Heart left ventricle (tissue), 16 donors: ENCODE data around the gene ZMIZ1. TPM values are rescaled to one million over a fixed set of nuclear protein-coding genes. Genes with fewer than 3 reads are reported as not detected.
A peak's percentile ranks its signal among the peaks of the same experiment; 100 is the strongest.

ENCODE experiments used
- ATAC-seq, 4 donors: fragments of 200-7000 bp; cut with Tn5 transposase; one replicate each; pipeline ENCODE4 v1.9.1; 2020 to 2022; ENCODE audit warnings: moderate library complexity in 4 of 4, mild to moderate bottlenecking in 3 of 4, moderate number of reproducible peaks in 1 of 4
- DNase-seq, 5 donors: peaks; one replicate each; pipeline ENCODE4 v3.0.0-alpha.2; 2020
- H3K27ac ChIP-seq, 12 donors: fragments of 200-600 bp; sonication (generic) in 4 of 12; one replicate each; pipeline versions ENCODE4 v1.5.0 to v1.8.0; 2016 to 2022; ENCODE audit warnings: mild to moderate bottlenecking in 2 of 12
- H3K27me3 ChIP-seq, 9 donors: fragments of 200-600 bp; sonication (generic) in 2 of 9; one replicate each; pipeline versions ENCODE4 v1.5.1 to v1.8.0; 2016 to 2022; ENCODE audit warnings: mild to moderate bottlenecking in 3 of 9
- H3K36me3 ChIP-seq, 9 donors: fragments of 200-600 bp; sonication (generic) in 2 of 9; one replicate each; pipeline versions ENCODE4 v1.5.0 to v1.8.0; 2018 to 2022; ENCODE audit warnings: mild to moderate bottlenecking in 2 of 9
- H3K4me1 ChIP-seq, 12 donors: fragments of 200-600 bp; sonication (generic) in 4 of 12; one replicate each; pipeline versions ENCODE4 v1.5.0 to v1.8.0; 2016 to 2022; ENCODE audit warnings: mild to moderate bottlenecking in 3 of 12
- H3K4me3 ChIP-seq, 12 donors: fragments of 200-600 bp; sonication (generic) in 4 of 12; one replicate each; pipeline versions ENCODE4 v1.5.0 to v1.8.0; 2017 to 2022; ENCODE audit warnings: mild to moderate bottlenecking in 9 of 12, moderate library complexity in 4 of 12
- H3K9me3 ChIP-seq, 12 donors: fragments of 200-600 bp; sonication (generic) in 4 of 12; one replicate each; pipeline versions ENCODE4 v1.5.0 to v1.8.0; 2016 to 2022; ENCODE audit warnings: mild to moderate bottlenecking in 1 of 12
- CTCF ChIP-seq, 12 donors: fragments of 200-600 bp; sonication (generic) in 4 of 12; IDR thresholded peaks; one replicate each; pipeline versions ENCODE4 v1.5.0 to v1.8.0; 2018 to 2022; ENCODE audit warnings: antibody characterized with exemption in 12 of 12, mild to moderate bottlenecking in 5 of 12
- POLR2A ChIP-seq, 2 donors: fragments of 450-650 bp; IDR thresholded peaks; one replicate each; pipeline ENCODE4 v1.6.1; 2017; ENCODE audit warnings: antibody characterized with exemption in 2 of 2, mild to moderate bottlenecking in 2 of 2, moderate library complexity in 2 of 2
- WGBS, 4 donors: extraction: QIAGEN DNeasy Blood & Tissue Kit in 2 of 4; methylation state at CpG; one replicate each; pipeline versions ENCODE4 v1.1.5 to v1.1.7; 2013 to 2018; 5-methylcytosine and 5-hydroxymethylcytosine counted together
- intact Hi-C, 10 donors: fragments of 100-400 bp; cut with DNase I; formaldehyde crosslinking; loops; one replicate each; pipeline versions ENCODE4 v1.11.1 to v1.14.2; 2022
- polyA plus RNA-seq, 2 donors: library from polyadenylated mRNA; stranded (reverse); fragments of 200-250 nt; gene quantifications; one replicate each; pipeline ENCODE4 v1.2.3, GENCODE V29; 2013
- total RNA-seq, 9 donors: library from RNA; depleted of rRNA in 2 of 9; stranded (reverse); fragments of >200 nt in 2 of 9; fragmentation: NEBNext Ultra II Directional in 3 of 9; extraction: Animal tissue kit (Norgen Biotek cat#: 25700) in 3 of 9; gene quantifications; one replicate each; pipeline versions ENCODE4 v1.1.0 to v1.2.4, GENCODE V29; 2016 to 2023
- donor health status: ischemic (EF 13 %, LVEDD 7.1; RV severe dilation, severe dysfunction).
- donor health status: healthy with polysubstance abuse.
- donor health status: DM: no; HTN: yes; CAD: no.
- donor health status: DM: no; HTN: no; CAD: no.
- donor health status: ischemic (EF 25% LVEDD 6.9; RV normal size, moderate dysfunction).
- donor health status: ischemic (EF 25% LVEDD 5.7; RV mildly dilated, moderate dysfunction).
- donor health status: healthy.
- donor health status: DM: yes; HTN: yes; CAD: no.
- donor health status: ischemic (EF 35%, LVEDD 5.7; RV mildly dilated, moderate dysfunction).
- donor health status: nonischemic (EF 11% LVEDD 7.7; RV severe dilation, severe dysfunction).
- donor health status: DM: yes; HTN: yes; CAD: no.
- donor health status: PGD.
- donor health status: ischemic (EF 29% LVEDD 5.4; RV normal size, mild dysfunction).
- donor health status: nonischemic (EF 23%, LVEDD 6.1; RV moderate dilation, normal function).

Gene ZMIZ1
- total and polyA plus RNA-seq, 11 donors = 19.7 to 75.4 (median 49.2) TPM

- intact Hi-C loops = loop anchor here in 1 of 10 donors (10.0 kb wide), 1 partner anchor 46 kb away; no protein-coding TSS in a partner anchor
- ATAC-seq (no peak), DNase-seq (no peak)
- WGBS, 4 donors = 56 to 71% (median 65%) methylated on average over 10 to 14 of the region's 14 CpGs
- Histone ChIP-seq H3K9me3 (no peaks in the 10 kb centered on the region), H3K4me3 (no peak overlapping the region), H3K4me1 (peaks cover 57 to 100% (median 100%) of the 10 kb centered on the region in 12 donors), H3K27ac (peak overlapping the region in 10 of 12 donors; percentile 5 to 81 (median 68)), H3K27me3 (no peaks in the 10 kb centered on the region), H3K36me3 (peaks cover 0 to 6% (median 0%) of the 10 kb centered on the region in 9 donors)
- TF ChIP-seq POLR2A (IDR thresholded peaks at IDR 0.05) (no peak), CTCF (IDR thresholded peaks at IDR 0.05) (no peak)
Observed at GRCh38 chr10:79180414-79181221, 111.9 kb downstream of the ZMIZ1 start.

GRCh38 chr10:79181227-79181626, 112.5 kb downstream of the ZMIZ1 start:
- DNase-seq = no peak
- no peak for ATAC-seq
- H3K36me3 ChIP-seq = peaks cover 0 to 9% (median 0%) of the 10 kb centered on the region in 9 donors
- H3K4me1 ChIP-seq = peaks cover 62 to 100% (median 100%) of the 10 kb centered on the region in 12 donors
- no peaks in the 10 kb centered on the region for H3K9me3 ChIP-seq
- WGBS, 4 donors = 47 to 73% (median 62%) methylated on average over 6 to 8 of the region's 8 CpGs
- H3K27ac ChIP-seq = peak overlapping the region in 10 of 12 donors; percentile 5 to 81 (median 68)
- TF ChIP-seq CTCF (IDR thresholded peaks at IDR 0.05) (no peak), POLR2A (IDR thresholded peaks at IDR 0.05) (no peak)
- H3K4me3 ChIP-seq = no peak overlapping the region
- no peaks in the 10 kb centered on the region for H3K27me3 ChIP-seq
- intact Hi-C loops = loop anchor here in 1 of 10 donors (10.0 kb wide), 1 partner anchor 46 kb away; no protein-coding TSS in a partner anchor

- Histone ChIP-seq H3K36me3 (peaks cover 0 to 16% (median under 1%) of the 10 kb centered on the region in 9 donors), H3K27me3 (no peaks in the 10 kb centered on the region), H3K4me3 (no peak overlapping the region), H3K27ac (peak overlapping the region in 11 of 12 donors; percentile 29 to 81 (median 65)), H3K4me1 (peaks cover 55 to 100% (median 99%) of the 10 kb centered on the region in 12 donors), H3K9me3 (no peaks in the 10 kb centered on the region)
- ATAC-seq (peak; percentile 6 to 27 (median 14)), DNase-seq (no peak)
- TF ChIP-seq POLR2A (IDR thresholded peaks at IDR 0.05) = no peak
- TF ChIP-seq CTCF (IDR thresholded peaks at IDR 0.05) = no peak
- 50 to 56% (median 52%) methylated on average over 15 of the region's 15 CpGs for WGBS, 4 donors
- intact Hi-C loops = loop anchor here in 1 of 10 donors (10.0 kb wide), 1 partner anchor 47 kb away; no protein-coding TSS in a partner anchor
Observed at GRCh38 chr10:79181698-79182521, 113.1 kb downstream of the ZMIZ1 start.
